Stimulated activated naive CD4-positive, alpha-beta T cell (primary cell): ENCODE results near the gene TRIM54.
"Not testable (repeated sequence)": the region's sequence is repeated elsewhere in the genome, so short reads cannot be mapped to it uniquely, and the experiment has no call there.

Source experiments
- DNase-seq, 6 experiments: peaks; one replicate each; lab custom pipeline; 2025; lab: John Stamatoyannopoulos, UW

Gene TRIM54

DNA sequence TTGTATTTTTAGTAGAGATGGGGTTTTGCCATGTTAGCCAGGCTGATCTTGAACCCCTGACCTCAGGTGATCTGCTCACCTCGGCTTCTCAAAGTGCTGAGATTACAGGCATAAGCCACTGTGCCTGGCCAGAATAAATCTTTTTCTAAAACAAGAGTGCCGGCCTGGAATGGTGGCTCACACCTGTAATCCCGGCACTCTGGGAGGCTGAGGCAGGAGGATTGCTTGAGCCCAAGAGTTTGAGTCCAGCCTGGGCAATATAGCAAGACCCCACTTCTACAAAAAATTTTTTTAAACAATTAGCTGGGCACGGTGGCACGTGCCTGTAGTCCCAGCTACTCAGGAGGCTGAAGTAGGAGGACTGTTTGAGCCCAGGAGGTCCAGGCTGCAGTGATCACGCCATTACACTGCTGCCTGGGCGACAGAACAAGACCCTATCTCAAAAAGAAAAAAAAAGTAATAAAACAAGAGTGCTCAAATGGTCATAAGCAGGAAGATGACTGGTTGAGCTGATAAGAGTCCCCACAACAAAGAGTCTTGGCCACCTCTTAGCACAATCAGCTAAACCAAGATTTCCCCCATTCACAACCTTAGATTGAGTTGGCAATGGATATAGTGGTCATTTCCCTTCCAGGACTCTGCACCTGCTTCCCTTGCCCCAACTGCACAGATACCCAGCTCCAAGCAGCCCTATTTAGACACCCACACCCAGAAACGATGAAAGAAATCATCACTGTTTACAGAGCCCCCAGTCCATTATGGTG, 31.8 kb downstream of the TRIM54 start:
- DNase-seq: no peak

DNA sequence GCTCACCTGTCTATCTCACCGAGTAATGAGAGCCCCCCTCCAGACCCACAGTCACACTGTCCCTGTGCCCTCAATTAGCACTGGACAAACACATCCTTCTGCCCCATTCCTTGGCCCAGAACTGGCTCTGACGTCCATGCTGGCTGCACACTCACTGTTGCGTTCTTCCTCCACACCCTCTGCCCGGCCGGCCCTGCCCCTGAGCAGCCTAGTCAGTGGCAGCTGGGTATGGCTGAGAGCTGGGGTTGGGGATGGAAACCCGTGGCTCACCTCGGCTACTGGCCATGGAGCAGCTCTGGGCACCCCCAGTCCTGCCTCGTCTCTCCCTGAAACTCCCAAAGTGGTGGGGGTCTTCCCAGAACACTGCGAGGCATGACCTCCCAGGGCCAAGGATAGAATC, 32.5 kb downstream of the TRIM54 start:
- no peak for DNase-seq

DNA sequence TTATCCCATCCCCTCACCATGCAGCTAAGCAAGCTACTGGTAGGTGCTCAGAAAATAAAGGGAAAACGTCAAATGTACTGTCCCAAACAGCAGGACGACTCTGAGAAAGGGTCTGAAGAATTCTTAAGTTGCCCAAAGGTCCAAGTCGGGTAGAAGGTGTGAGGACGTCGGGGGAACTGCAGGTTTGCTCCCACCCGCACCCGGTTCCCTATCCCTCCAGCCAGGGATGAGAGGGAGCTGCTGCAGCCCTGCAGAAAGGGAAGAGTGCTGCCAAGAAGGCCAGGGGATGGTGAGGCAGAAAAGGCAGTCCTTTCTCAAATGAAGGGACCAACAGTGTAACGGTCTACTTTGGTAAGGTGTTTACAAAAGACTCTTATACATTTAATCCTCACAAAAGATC, 32.9 kb downstream of the TRIM54 start:
- no peak for DNase-seq

DNA sequence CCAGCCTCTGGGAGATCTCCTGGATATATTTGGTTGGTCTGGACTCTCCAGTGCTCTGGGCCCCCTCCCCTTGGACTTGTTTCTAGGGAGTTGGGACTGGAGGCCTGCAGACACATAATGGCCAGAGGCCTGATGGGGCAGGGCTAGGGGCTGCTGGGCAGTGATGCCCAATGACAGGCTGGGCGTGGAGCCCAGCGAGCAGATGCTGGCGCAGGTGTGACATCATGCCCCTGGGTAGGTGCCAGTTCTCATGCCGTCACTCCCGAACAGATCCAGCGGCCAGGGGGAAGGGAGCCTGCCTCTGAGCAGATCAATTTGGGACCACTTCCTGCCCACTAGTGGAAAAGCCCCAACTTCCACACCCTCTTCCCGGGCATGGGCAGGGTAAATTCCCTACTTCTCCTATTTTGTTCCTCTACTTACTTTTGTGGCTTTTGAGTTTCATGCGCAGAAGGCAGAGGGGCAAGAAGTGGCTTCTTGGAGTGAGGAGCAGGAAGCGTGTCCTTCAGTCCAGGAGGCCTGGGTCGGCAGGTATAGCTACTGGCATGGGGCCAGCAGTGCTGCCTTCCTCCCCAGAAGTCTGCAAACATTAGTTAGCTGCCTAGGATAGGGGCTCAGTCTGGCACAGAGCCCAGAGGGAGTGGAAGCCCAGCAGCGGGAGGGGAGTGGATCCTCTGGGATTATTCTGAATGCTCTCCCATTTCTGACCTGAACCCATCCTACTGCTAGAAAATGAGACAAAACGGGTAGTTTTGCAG, 34.6 kb downstream of the TRIM54 start:
- no peak for DNase-seq

DNA sequence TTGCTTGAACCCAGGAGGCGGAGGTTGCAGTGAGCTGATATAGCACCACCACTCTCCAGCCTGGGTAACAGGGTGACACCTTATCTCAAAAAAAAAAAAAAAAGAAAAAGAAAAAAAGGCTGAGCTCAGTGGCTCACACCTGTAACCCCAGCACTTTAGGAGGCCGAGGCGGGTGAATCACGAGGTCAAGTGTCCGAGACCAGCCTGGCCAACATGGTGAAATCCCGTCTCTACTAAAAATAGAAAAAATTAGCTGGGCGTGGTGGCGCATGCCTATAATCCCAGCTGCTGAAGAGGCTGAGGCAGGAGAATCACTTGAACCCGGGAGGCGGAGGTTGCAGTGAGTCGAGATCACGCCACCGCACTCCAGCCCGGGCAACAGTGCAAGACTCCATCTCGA, 37.6 kb downstream of the TRIM54 start:
- DNase-seq: not testable (repeated sequence)

DNA sequence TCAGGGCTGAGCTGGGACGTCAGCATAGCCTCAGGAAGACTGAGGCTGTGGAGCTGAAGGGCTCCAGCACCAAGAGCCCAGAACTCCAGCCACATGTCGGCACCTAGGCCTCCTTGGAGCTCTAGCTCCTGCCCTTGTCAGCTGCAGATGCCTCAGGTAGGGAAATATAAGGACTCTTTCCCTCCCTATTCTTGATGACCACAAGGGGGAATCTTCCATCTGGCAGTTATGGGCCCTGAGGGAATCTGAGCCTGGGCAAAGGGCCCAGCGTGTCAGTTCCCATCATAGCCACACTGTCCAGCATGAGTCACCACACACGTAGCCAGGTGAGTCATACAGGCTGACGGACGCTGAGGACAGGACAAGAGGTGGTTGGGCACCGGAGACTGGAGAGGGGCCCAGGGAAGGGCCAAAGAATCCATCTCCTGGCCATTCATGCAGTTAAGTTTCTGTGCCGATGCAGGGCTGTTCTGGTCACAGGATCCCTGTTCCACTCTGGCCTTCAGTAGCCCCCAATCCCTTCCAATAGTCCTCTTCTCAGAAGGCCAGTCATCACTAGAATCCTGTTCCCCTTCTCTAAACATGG, 38.8 kb downstream of the TRIM54 start:
- no peak for DNase-seq

DNA sequence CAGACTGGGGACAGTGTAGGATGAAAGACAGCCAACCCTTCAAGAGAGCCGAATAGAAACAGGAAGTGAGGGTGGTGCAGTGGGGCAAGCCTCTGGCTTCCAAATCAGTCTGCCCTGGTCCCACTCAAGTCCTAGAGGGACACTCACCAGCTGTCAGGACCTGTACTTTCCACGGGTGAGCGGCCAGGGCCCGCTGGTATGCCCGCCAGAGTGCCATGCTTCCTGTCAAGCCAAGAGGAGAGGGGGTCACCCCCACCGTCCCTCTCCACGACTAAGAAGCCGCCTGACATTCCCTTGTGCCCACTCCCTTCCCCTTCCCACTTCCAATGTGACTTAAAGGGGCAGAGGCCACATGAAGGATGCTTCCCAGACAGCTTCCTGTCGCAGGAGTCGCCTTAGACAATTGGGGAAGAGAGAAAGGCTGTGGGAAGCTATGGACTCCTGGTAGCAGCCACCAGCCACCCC, 40.1 kb downstream of the TRIM54 start:
- DNase-seq: peak in 2 of 6 experiments; percentile 3 to 24

DNA sequence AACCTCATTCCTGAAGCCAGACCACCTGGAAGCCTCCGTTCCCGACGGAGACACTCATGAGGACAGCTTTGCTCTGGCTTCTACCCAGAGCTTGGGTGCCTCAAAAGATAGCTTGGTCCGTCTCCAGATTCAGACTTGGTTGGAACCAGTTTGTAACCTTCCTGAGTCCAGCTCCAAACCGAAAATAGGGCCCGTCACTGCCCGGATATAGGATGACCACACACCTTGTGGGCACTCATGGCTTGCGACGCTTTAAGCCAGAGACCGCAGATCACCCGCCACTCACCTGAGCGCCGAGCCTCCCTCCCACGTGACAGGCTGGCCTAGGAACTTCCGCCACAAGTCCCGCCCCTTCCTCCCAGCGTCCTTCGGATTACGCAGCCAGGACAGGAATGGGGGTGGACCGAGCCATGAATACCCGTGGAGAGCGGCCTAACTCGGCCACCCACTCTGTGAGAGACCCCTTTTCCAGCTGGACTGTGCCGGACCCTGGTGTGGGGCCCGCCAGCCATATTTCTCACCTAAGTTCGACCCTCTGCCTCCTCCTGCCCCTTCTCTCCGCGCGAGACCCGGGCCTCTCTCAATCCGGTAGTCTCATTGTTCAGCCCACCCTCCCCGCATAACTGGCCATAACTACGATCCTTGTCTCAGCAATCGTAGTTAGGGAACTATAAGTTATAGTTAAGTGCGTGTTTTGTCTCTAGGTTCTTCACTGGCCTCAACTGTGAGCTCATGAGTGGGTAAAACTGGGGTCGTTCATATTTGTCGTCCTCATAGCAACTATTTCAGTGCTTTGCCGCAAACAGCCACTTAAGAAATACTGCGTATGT, 40.8 kb downstream of the TRIM54 start, which contains the start of gene MPV17:
MPV17 (minus strand) TSS at position 332 of the 830 bp plus-strand sequence. CDS start 580 bp downstream, outside the sequence.
- DNase-seq: peak; percentile 61 to 84 (median 79)

DNA sequence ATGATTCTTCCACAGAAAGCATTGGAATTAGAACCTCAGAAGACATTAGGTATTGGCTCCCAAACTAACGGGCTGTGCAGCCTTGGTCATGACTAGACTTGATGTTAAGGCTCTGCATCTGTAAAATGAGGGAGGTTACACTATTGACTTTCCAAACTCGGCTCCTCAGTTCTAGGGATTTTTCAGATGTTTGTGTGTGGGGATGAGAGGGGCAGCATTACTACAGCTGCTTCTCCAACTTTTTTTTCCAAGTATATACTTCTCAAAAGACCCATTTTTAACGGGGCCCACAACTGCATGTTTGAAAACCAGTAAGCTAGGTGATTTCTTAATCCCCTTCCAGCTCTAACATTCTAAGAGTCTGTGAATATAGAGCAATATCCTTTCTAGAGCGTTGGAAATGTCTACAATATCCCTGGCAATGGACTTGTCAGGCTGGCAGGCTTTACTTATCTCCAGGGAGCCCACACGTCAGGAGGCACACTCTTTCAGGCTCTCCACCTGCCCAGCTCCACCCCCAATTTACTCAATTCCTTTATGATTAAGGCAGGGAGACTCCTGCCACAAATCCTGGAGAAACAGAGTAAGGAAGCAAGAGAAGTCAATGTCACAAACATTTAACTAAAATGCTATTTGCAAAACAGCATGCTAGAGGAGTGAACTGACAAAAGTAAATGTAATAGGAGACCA, 41.5 kb downstream of the TRIM54 start:
- no peak for DNase-seq

DNA sequence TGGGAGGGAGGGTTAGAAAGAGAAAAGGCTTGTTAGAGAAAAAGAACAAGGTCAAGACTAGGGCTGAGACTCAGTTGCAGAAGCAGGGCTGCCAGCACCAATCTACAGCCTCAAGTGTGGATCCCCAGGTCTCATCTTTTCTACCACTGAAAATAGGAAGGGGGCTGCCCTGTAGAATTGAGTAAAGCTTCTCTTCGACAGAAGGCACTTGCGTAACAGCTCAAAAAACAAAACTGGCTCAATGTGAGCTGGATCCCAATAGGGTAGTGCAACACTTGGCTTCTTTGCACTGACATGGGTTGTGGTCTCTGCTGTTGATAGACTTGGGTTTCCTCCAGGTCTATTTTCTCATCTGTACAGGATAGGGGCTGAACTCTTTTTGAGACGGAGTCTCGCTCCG, 42.5 kb downstream of the TRIM54 start:
- no peak for DNase-seq

DNA sequence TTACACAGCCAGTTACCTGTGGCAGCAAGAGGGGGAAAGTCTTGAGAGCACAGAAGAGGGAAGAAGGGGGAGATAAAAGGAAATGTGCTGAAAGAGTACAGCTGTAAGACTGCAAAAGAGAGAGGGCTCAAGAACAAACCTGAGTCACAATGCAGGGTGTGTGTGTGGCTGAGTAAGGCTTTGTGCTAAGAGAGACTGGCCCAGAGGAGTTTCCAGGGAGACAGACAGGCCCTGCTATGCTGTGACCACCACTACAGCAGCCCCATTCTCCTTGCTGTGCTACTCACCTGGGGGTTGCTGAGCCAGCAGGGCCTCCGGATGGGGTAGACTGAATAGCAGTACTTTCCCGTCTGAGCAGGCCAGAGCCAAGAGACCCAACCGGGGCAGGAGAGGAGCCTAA, 53.1 kb downstream of the TRIM54 start:
- no peak for DNase-seq

DNA sequence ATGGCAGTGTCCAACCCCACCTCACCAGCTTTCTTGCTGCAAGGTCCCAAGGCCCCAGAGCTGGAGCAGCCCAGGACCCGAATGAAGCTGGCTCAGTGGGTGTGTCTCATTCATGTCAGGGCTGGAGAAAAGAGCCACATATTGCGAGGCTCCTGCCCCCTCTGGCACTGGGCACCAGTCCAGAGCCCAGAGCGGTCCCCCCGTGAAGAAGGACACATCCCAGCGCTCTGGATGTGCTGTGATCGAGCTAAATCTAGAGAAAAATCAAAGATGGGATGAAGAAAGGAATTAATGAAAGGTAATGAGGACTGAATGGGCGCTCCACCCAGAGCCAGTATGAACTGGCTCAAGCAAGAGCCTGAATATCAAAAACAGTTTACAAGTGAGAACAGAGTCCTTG, 53.9 kb downstream of the TRIM54 start:
- DNase-seq: no peak

DNA sequence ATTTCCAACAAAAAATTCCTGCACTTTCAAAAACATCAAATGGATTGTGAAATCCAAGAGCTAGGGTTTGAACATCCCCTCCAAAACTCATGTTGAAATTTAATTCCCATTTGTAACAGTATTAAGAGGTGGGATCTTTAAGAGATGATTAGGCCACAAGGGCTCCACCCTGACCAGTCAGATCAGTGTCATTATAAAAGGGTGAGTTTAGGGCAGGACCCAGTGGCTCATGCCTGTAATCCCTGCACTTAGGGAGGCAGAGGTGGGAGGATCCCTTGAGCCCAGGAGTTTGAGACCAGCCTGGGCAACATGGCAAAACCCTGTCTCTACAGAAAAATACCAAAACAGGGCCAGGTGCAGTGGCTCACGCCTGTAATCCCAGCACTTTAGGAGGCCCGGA, 65.4 kb downstream of the TRIM54 start:
- no peak for DNase-seq

DNA sequence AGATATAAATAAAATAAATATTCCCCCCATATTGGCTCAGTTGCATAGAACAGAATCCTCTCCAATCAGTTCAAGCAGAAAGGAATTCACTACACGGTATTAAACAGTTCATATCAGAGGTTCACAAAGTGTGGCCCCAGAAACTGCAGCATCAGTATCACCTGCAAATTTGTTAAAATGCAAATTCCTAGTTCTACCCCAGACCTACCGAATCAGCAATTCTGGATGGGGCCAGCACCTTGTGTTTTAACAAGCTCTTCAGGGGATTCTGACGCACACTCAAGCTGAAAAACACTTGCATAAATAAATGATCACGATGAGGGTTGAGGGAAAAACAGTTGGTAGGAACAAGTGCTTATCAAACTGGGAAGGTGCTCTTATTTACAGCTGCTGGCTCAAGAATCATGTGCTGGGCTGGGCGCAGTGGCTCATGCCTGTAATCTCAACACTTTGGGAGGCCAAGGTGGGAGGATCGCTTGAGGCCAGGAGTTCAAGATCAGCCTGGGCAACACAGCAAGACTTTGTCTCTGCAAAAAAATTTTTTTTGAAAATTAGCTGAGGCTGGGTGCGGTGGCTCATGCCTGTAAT, 68.0 kb downstream of the TRIM54 start:
- no peak for DNase-seq

DNA sequence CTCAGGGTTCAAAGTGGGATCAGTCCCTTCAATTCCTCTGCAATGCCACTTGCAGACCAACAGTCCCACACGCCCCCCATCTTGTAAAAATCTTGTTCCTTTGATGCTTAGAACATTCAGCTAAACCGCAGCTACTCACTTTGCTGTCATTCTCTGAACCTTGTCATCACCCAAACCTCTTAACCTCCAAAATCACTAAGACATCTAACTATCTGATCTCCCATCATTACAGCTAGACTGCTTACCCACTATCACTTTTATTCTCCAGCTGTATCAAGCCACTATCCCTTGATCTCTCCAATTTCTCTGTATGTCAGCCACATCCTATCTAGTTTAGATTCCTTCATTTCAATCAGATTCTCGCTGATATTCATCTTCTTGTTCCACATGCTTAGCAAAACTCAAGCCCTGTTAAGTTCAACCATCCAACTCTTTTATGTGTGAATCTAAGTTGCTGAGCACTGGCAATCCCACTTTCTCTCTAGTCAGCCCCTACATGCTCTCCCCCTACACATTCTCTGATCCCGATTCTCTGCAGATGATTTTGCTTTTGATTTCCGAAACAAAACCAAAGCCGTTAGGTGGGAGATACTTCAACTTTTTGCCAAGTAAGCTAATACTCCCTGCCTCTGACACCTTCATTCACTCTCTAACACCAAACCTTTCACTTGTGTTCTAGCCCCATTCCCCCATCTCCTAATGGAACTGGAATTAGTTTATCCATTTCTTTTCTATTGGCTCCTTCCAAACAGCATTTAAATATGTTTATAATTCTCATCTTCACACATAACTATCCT, 69.8 kb downstream of the TRIM54 start:
- peak in 2 of 6 experiments; percentile 4 to 25 for DNase-seq

DNA sequence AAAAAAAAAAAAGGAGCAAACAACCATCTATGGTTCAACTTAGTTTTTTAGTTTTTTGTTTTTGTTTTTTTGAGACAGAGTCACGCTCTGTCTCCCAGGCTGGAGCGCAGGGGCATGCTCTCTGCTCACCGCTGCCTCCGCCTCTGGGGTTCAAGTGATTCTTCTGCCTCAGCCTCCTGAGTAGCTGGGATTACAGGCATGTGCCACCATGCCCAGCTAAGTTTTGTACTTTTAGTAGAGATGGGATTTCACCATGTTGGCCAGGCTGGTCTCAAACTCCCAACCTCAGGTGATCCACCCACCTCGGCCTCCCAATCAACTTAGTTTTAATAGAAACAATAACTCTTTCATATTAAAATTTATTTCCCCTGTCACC, 71.1 kb downstream of the TRIM54 start:
- not testable (repeated sequence) for DNase-seq

DNA sequence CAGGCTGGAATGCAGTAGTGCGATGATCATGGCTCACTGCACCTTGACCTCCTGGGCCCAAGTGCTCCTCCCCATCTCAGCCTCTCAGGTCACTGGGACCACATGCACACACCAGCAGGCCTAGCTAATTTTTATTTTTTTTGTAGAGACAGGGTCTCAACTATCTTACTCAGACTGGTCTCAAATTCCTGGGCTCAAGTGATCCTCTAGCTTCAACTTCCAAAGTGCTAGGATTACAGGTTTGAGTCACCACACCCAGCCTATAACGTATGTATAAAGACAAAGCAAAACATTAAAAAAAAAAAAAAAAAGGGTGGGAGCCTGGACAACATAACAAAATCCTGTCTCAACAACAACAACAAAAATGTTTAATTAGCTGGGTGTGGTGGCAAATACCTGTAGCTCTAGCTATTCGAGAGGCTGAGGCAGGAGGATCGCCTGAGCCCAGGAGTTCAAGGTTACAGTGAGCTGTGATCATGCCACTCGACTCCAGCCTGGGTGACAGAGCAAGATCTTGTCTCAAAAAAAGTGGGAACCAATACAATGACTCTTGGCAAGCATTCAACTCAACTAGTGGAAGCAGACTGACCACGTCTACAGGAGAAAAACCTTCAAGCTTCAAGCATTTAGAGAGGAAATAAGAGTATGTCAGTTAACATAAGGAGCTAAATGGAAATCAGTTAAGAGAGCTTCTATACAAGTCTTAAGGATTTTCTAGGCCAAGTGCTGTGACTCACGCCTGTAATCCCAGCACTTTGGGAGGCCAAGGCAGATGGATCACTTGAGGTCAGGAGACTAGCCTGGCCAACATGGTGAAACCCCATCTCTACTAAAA, 71.8 kb downstream of the TRIM54 start:
- no peak for DNase-seq

DNA sequence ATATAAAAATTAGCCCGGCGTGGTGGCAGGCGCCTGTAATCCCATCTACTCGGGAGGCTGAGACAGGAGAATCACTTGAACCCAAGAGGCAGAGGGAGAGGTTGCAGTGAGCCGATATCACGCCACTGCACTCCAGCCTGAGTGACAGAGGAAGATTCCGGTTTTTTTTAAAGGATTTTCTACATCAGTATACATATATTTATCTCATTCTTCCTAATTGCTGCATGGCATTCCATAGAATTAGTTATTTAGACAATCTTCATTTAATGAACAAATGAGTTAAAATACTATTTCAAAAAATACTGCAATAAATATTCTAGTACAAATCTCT, 72.3 kb downstream of the TRIM54 start:
- no peak for DNase-seq

DNA sequence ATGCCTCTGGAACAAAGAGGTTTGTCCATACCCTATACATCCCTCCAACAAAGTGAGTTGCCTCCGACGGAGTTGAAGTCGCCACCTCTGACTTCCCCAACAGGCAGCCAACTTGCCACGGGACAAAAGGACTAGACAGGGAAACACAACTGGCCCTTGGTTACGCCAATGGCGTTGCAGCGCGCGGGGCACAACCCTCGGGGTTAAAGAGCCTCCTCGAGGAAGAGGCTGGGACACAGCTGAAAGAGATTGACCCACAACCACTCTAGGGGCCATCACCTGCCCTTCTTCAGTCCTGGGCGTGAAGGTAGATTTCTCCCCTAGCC, 73.8 kb downstream of the TRIM54 start:
- DNase-seq: peak in 1 of 6 experiments; percentile 56
